H9 (cell line): ENCODE data around the gene NECTIN1. TPM values are rescaled to one million over a fixed set of nuclear protein-coding genes. Genes with fewer than 3 reads are reported as not detected.

Experiments
- DNase-seq: peaks from one replicate; pipeline ENCODE4 v3.0.0-alpha.2; 2017
- H2AFZ ChIP-seq: one replicate; pipeline ENCODE4 v1.6.1; 2013; ENCODE audit warnings: mild to moderate bottlenecking, low read length, control low read depth, moderate library complexity
- H2AK5ac ChIP-seq: 2 replicates; pipeline ENCODE4 v1.6.1; 2013; ENCODE audit warnings: low read length, control low read depth, mixed read lengths; ENCODE audit not compliant: insufficient read length
- H2BK120ac ChIP-seq: one replicate; pipeline ENCODE4 v1.6.1; 2013; ENCODE audit warnings: low read depth, mild to moderate bottlenecking, low read length, control low read depth, inconsistent platforms; ENCODE audit not compliant: poor library complexity, severe bottlenecking
- H2BK12ac ChIP-seq: 2 replicates; pipeline ENCODE4 v1.6.1; 2013; ENCODE audit warnings: low read length, control low read depth, mixed read lengths, low read depth; ENCODE audit not compliant: insufficient read length
- H2BK15ac ChIP-seq: 2 replicates; pipeline ENCODE4 v1.6.1; 2013; ENCODE audit warnings: low read depth, low read length, control low read depth
- H2BK20ac ChIP-seq: one replicate; pipeline ENCODE4 v1.6.1; 2013; ENCODE audit warnings: low read depth, mild to moderate bottlenecking, low read length, control low read depth, inconsistent platforms; ENCODE audit not compliant: poor library complexity, severe bottlenecking
- H2BK5ac ChIP-seq: 2 replicates; pipeline ENCODE4 v1.6.1; 2013; ENCODE audit warnings: low read length, control low read depth, mixed read lengths; ENCODE audit not compliant: insufficient read length
- H3K14ac ChIP-seq: 2 replicates; pipeline ENCODE4 v1.6.1; 2013; ENCODE audit warnings: low read length, control low read depth; ENCODE audit not compliant: insufficient read depth
- H3K18ac ChIP-seq: 2 replicates; pipeline ENCODE4 v1.6.1; 2013; ENCODE audit warnings: low read depth, mild to moderate bottlenecking, mixed read lengths, low read length, control low read depth; ENCODE audit not compliant: insufficient read length
- H3K23ac ChIP-seq: 2 replicates; pipeline ENCODE4 v1.6.1; 2013; ENCODE audit warnings: low read length, control low read depth, mixed read lengths, low read depth; ENCODE audit not compliant: insufficient read length
- H3K23me2 ChIP-seq: 2 replicates; pipeline ENCODE4 v1.6.1; 2013; ENCODE audit warnings: low read depth, mild to moderate bottlenecking, mixed read lengths, low read length, control low read depth; ENCODE audit not compliant: insufficient read length, poor library complexity, severe bottlenecking
- H3K27ac ChIP-seq: 2 replicates; pipeline ENCODE4 v1.5.1; 2013; ENCODE audit warnings: low read length, control low read depth, mixed read lengths, low read depth; ENCODE audit not compliant: insufficient read length
- H3K27me3 ChIP-seq: 2 replicates; pipeline ENCODE4 v1.6.1; 2013; ENCODE audit warnings: low read length, control low read depth, inconsistent platforms; ENCODE audit not compliant: insufficient read depth
- H3K4ac ChIP-seq: 2 replicates; pipeline ENCODE4 v1.6.1; 2013; ENCODE audit warnings: low read depth, mild to moderate bottlenecking, control low read depth, inconsistent platforms, low read length, moderate library complexity
- H3K4me1 ChIP-seq: 2 replicates; pipeline ENCODE4 v1.6.1; 2013; ENCODE audit warnings: low read length, control low read depth, inconsistent platforms; ENCODE audit not compliant: insufficient read depth
- H3K4me2 ChIP-seq: 2 replicates; pipeline ENCODE4 v1.6.1; 2013; ENCODE audit warnings: low read length, control low read depth, mixed read lengths; ENCODE audit not compliant: insufficient read length, insufficient read depth
- H3K56ac ChIP-seq: 2 replicates; pipeline ENCODE4 v1.6.1; 2013; ENCODE audit warnings: low read depth, mild to moderate bottlenecking, mixed read lengths, low read length, control low read depth; ENCODE audit not compliant: insufficient read length
- H3K79me1 ChIP-seq: 2 replicates; pipeline ENCODE4 v1.6.1; 2013; ENCODE audit warnings: low read depth, mild to moderate bottlenecking, moderate library complexity, low read length, control low read depth, inconsistent platforms; ENCODE audit not compliant: insufficient read depth, poor library complexity, severe bottlenecking
- H3K79me2 ChIP-seq: 2 replicates; pipeline ENCODE4 v1.6.1; 2013; ENCODE audit warnings: low read length, control low read depth, inconsistent platforms; ENCODE audit not compliant: insufficient read depth
- H3K9ac ChIP-seq: 2 replicates; pipeline ENCODE4 v1.6.1; 2013; ENCODE audit warnings: low read length, control low read depth, mixed read lengths; ENCODE audit not compliant: insufficient read length; ENCODE audit errors: extremely low read depth
- H3K9me3 ChIP-seq: one replicate; pipeline ENCODE4 v1.6.1; 2013; ENCODE audit warnings: low read depth, low read length, inconsistent platforms; ENCODE audit not compliant: control insufficient read depth
- H3T11ph ChIP-seq: one replicate; pipeline ENCODE4 v1.6.1; 2013; ENCODE audit warnings: mild to moderate bottlenecking, low read length, control low read depth, inconsistent platforms
- H4K20me1 ChIP-seq: one replicate; pipeline ENCODE4 v1.6.1; 2013; ENCODE audit not compliant: control insufficient read depth, insufficient read length, insufficient read depth
- H4K5ac ChIP-seq: 2 replicates; pipeline ENCODE4 v1.6.1; 2013; ENCODE audit warnings: low read depth, mild to moderate bottlenecking, mixed read lengths, low read length, control low read depth; ENCODE audit not compliant: insufficient read length
- H4K8ac ChIP-seq: replicated peaks from 2 replicates; pipeline ENCODE4 v1.6.1; 2013; ENCODE audit warnings: low read length, control low read depth, mixed read lengths, low read depth; ENCODE audit not compliant: insufficient read length
- H4K91ac ChIP-seq: 2 replicates; pipeline ENCODE4 v1.6.1; 2013; ENCODE audit warnings: low read depth, mild to moderate bottlenecking, moderate library complexity, mixed read lengths, low read length, control low read depth; ENCODE audit not compliant: insufficient read length
- H3K27ac Mint-ChIP-seq, 3 experiments: 2 replicates in 2 of 3; 3 replicates in 1 of 3; pipeline ENCODE4 v1.8.0; 2020 to 2021; ENCODE audit warnings: mixed read lengths in 3 of 3, mild to moderate bottlenecking in 1 of 3, moderate library complexity in 1 of 3
- H3K27me3 Mint-ChIP-seq: 2 replicates; pipeline ENCODE4 v1.8.0; 2021; ENCODE audit warnings: low read depth, mild to moderate bottlenecking, moderate library complexity, mixed read lengths
- H3K36me3 Mint-ChIP-seq, 3 experiments: 2 replicates in 2 of 3; 3 replicates in 1 of 3; pipeline ENCODE4 v1.8.0; 2020 to 2021; ENCODE audit warnings: low read depth in 3 of 3, mixed read lengths in 3 of 3; ENCODE audit not compliant: insufficient read depth in 1 of 3
- H3K4me1 Mint-ChIP-seq, 2 experiments: 2 replicates each; pipeline ENCODE4 v1.8.0; 2020; ENCODE audit warnings: mixed read lengths in 2 of 2
- H3K4me3 Mint-ChIP-seq, 2 experiments: 2 replicates in 1 of 2; 3 replicates in 1 of 2; pipeline ENCODE4 v1.8.0; 2020 to 2021; ENCODE audit warnings: mild to moderate bottlenecking in 2 of 2, mixed read lengths in 2 of 2, moderate library complexity in 1 of 2
- H3K9me3 Mint-ChIP-seq, 2 experiments: 2 replicates in 1 of 2; 3 replicates in 1 of 2; pipeline ENCODE4 v1.8.0; 2020; ENCODE audit warnings: mild to moderate bottlenecking in 2 of 2, mixed read lengths in 2 of 2, moderate library complexity in 1 of 2
- whole genome bisulfite sequencing: extraction: QIAGEN DNeasy Blood & Tissue Kit; methylation state at CpG from one replicate; pipeline ENCODE4 v1.1.7; 2013; ENCODE audit warnings: missing lambda C conversion rate, low lambda C conversion rate, mixed read lengths; ENCODE audit not compliant: insufficient read length; ENCODE audit errors: extremely low coverage; 5-methylcytosine and 5-hydroxymethylcytosine counted together
- total RNA-seq: library from RNA; stranded (reverse); gene quantifications from 2 replicates; pipeline ENCODE4 v1.2.1, GENCODE V29; 2021
- TF ChIP-seq, protein P1 (sequence below): fragments of 200-600 bp; sonication (generic); conservative IDR thresholded peaks from 3 replicates; pipeline ENCODE4 v1.8.0; 2021; ENCODE audit warnings: antibody characterized with exemption, mild to moderate bottlenecking

The NECTIN1 gene
- total RNA-seq, 1 experiment from 2014 or later, result 113 TPM

DNA sequence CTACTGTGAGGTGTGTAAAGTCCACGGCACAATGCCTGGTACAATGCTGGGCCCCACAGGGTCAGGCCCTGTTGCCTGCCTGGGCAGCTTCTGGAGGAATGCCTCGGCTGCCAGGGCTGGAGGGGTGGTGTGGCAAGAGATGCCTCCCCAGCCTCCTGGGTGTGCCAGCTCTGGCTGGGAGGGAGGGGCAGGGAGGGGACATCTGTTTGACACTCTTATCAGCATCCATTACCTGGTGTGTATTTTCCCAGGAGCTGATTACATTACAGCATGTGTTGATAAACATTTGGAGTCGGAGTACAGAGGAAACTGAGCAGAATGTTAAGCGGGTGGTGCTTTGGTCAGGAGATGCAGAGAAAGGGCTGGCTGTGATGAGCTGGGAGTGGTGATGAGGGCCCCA, 11.0 kb upstream of the NECTIN1 start:
- TF ChIP-seq, protein P1, sequence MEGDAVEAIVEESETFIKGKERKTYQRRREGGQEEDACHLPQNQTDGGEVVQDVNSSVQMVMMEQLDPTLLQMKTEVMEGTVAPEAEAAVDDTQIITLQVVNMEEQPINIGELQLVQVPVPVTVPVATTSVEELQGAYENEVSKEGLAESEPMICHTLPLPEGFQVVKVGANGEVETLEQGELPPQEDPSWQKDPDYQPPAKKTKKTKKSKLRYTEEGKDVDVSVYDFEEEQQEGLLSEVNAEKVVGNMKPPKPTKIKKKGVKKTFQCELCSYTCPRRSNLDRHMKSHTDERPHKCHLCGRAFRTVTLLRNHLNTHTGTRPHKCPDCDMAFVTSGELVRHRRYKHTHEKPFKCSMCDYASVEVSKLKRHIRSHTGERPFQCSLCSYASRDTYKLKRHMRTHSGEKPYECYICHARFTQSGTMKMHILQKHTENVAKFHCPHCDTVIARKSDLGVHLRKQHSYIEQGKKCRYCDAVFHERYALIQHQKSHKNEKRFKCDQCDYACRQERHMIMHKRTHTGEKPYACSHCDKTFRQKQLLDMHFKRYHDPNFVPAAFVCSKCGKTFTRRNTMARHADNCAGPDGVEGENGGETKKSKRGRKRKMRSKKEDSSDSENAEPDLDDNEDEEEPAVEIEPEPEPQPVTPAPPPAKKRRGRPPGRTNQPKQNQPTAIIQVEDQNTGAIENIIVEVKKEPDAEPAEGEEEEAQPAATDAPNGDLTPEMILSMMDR, result no peak
- Histone ChIP-seq H2BK12ac (no peak overlapping the region), H2BK20ac (no peak overlapping the region), H3K4me1 (no peaks in the 10 kb centered on the region; the same call in 1 of the 2 replicates), H4K20me1 (no peaks in the 10 kb centered on the region), H3K4ac (no peak overlapping the region), H3K56ac (no peak overlapping the region), H4K91ac (no peak overlapping the region), H3K9ac (no peak overlapping the region), H3K9me3 (no peaks in the 10 kb centered on the region), H2AK5ac (no peak overlapping the region), H3K79me2 (no peaks in the 10 kb centered on the region), H3T11ph (no peak overlapping the region), H3K14ac (no peak overlapping the region), H3K79me1 (no peaks in the 10 kb centered on the region), H2AFZ (no peak overlapping the region), H3K27ac (no peak overlapping the region), H4K5ac (no peak overlapping the region), H4K8ac (no peak overlapping the region), H2BK15ac (no peak overlapping the region), H3K23ac (no peak overlapping the region), H2BK5ac (no peak overlapping the region), H3K18ac (no peak overlapping the region), H3K4me2 (no peak overlapping the region), H2BK120ac (no peak overlapping the region), H3K23me2 (peaks cover 6% of the 10 kb centered on the region), H3K27me3 (no peaks in the 10 kb centered on the region; the same call in 1 of the 2 replicates)
- H3K27ac Mint-ChIP-seq, result no peak overlapping the region
- no peaks in the 10 kb centered on the region; a peak in 1 of 5 replicates for H3K9me3 Mint-ChIP-seq
- no peak overlapping the region for H3K4me3 Mint-ChIP-seq
- DNase-seq, result no peak
- WGBS, result no CpG with 5 or more reads among the region's 4 CpGs
- peaks cover 44% of the 10 kb centered on the region for H3K27me3 Mint-ChIP-seq
- peaks cover 0 to 6% (median 0%) of the 10 kb centered on the region in 3 experiments; a peak in 1 of 7 replicates for H3K36me3 Mint-ChIP-seq
- H3K4me1 Mint-ChIP-seq, result peaks cover 14 to 21% of the 10 kb centered on the region in 2 experiments
